NB4 (cell line): ENCODE data around the gene CCIN.
A peak's percentile ranks its signal among the peaks of the same experiment; 100 is the strongest.

ENCODE experiments used
- DNase-seq: peaks from one replicate; pipeline ENCODE4 v3.0.0; 2010; ENCODE audit warnings: low read depth
- H3K4me3 ChIP-seq: one replicate; pipeline ENCODE4 v1.5.1; 2011; ENCODE audit warnings: mild to moderate bottlenecking, low read depth, low read length, moderate library complexity
- CTCF ChIP-seq: IDR thresholded peaks from one replicate; pipeline ENCODE4 v1.5.1; 2012; ENCODE audit warnings: low read depth, low read length
- MAX ChIP-seq: IDR thresholded peaks from 2 replicates; pipeline ENCODE4 v1.6.1; 2011; ENCODE audit warnings: low read depth, low read length
- MYC ChIP-seq: IDR thresholded peaks from 2 replicates; pipeline ENCODE4 v1.6.1; 2011; ENCODE audit warnings: low read depth, low read length
- POLR2A ChIP-seq: IDR thresholded peaks from 2 replicates; pipeline ENCODE4 v1.6.1; 2011; ENCODE audit warnings: mild to moderate bottlenecking; ENCODE audit not compliant: insufficient read length; ENCODE audit errors: extremely low read depth

The CCIN gene

GRCh38 chr9:36188212-36188611, 19.0 kb downstream of the CCIN start:
- DNase-seq: no peak
- H3K4me3 ChIP-seq: no peak overlapping the region
- TF ChIP-seq MAX: no peak
- no peak for TF ChIP-seq MYC
- no peak for TF ChIP-seq CTCF
- TF ChIP-seq POLR2A: no peak

GRCh38 chr9:36189976-36190375, 20.8 kb downstream of the CCIN start:
- peak; percentile 23 for DNase-seq
- H3K4me3 ChIP-seq: peak overlapping the region; percentile 61
- TF ChIP-seq MAX (no peak), CTCF (no peak), MYC (no peak), POLR2A (no peak)

- TF ChIP-seq MYC: no peak
- peak; percentile 84 for TF ChIP-seq POLR2A
- TF ChIP-seq MAX: peak; percentile 59; the same call in 1 of the 2 replicates
- peak; percentile 29 for TF ChIP-seq CTCF
- DNase-seq: peak; percentile 98
Measured at GRCh38 chr9:36190388-36191289, 21.5 kb downstream of the CCIN start, which contains the start of gene CLTA. Gene CLTA (plus strand): TSS chr9:36190921. CDS start chr9:36191057, 136 bp downstream.

GRCh38 chr9:36191290-36191645, 22.1 kb downstream of the CCIN start:
- TF ChIP-seq CTCF: no peak
- TF ChIP-seq MAX: no peak
- TF ChIP-seq POLR2A: no peak
- TF ChIP-seq MYC: no peak
- peak; percentile 42 for DNase-seq

More at GRCh38 chr9:36190388-36191289, 21.5 kb downstream of the CCIN start, which contains the start of gene CLTA:
- peak within 1 kb of the TSS; percentile 96 for H3K4me3 ChIP-seq

GRCh38 chr9:36191686-36192085, 22.5 kb downstream of the CCIN start:
- no peak for DNase-seq
- H3K4me3 ChIP-seq: peak overlapping the region; percentile 96
- TF ChIP-seq MYC (no peak), POLR2A (no peak), CTCF (no peak), MAX (no peak)

More at GRCh38 chr9:36191290-36191645, 22.1 kb downstream of the CCIN start:
- peak overlapping the region; percentile 96 for H3K4me3 ChIP-seq
